D341Med (cell line): Measurements from ENCODE around the gene XAB2.

Experiments
- DNase-seq: peaks from one replicate; pipeline ENCODE4 v3.0.0; 2012; ENCODE audit warnings: low spot score

The XAB2 gene

GRCh38 chr19:7629347-7630054, at the start of gene XAB2, which contains the start of gene PET100:
Gene XAB2, minus strand, starts transcription at chr19:7629545. Its CDS starts 18 bp downstream, at chr19:7629527.
Gene PET100, plus strand, starts transcription at chr19:7629793. Its CDS starts 41 bp downstream, at chr19:7629834.
- peak; percentile 97 for DNase-seq

GRCh38 chr19:7677669-7678311, 48.4 kb upstream of the XAB2 start:
- DNase-seq = no peak

- no peak for DNase-seq
Measured at GRCh38 chr19:7676854-7677253, 47.5 kb upstream of the XAB2 start, which contains the start of gene MCEMP1. Gene MCEMP1, plus strand, starts transcription at chr19:7677090. Its CDS starts 31 bp downstream, at chr19:7677121.

- DNase-seq = no peak
Measured at GRCh38 chr19:7676376-7676775, 47.0 kb upstream of the XAB2 start.

GRCh38 chr19:7674010-7675005, 45.0 kb upstream of the XAB2 start:
- peak; percentile 92 for DNase-seq

GRCh38 chr19:7672522-7672921, 43.2 kb upstream of the XAB2 start:
- DNase-seq = no peak

GRCh38 chr19:7670790-7671189, 41.4 kb upstream of the XAB2 start:
- no peak for DNase-seq

- no peak for DNase-seq
Measured at GRCh38 chr19:7670150-7670783, 40.9 kb upstream of the XAB2 start.

GRCh38 chr19:7669641-7670040, 40.3 kb upstream of the XAB2 start:
- no peak for DNase-seq

- no peak for DNase-seq
Measured at GRCh38 chr19:7668842-7669241, 39.5 kb upstream of the XAB2 start, which contains the start of gene RETN. Gene RETN, plus strand, starts transcription at chr19:7669049. Its CDS starts 278 bp downstream, at chr19:7669327.

GRCh38 chr19:7665076-7665475, 35.7 kb upstream of the XAB2 start:
- DNase-seq = no peak

GRCh38 chr19:7663706-7664105, 34.4 kb upstream of the XAB2 start:
- no peak for DNase-seq

- DNase-seq = no peak
Measured at GRCh38 chr19:7662657-7663056, 33.3 kb upstream of the XAB2 start.

- no peak for DNase-seq
Measured at GRCh38 chr19:7661744-7662538, 32.6 kb upstream of the XAB2 start.

- DNase-seq = no peak
Measured at GRCh38 chr19:7658219-7658686, 28.9 kb upstream of the XAB2 start.

GRCh38 chr19:7657131-7657751, 27.9 kb upstream of the XAB2 start:
- DNase-seq = no peak

GRCh38 chr19:7655581-7655980, 26.2 kb upstream of the XAB2 start:
- no peak for DNase-seq

GRCh38 chr19:7654401-7654800, 25.1 kb upstream of the XAB2 start:
- DNase-seq = no peak

- peak; percentile 86 for DNase-seq
Measured at GRCh38 chr19:7652061-7652641, 22.8 kb upstream of the XAB2 start.

GRCh38 chr19:7650148-7650547, 20.8 kb upstream of the XAB2 start:
- DNase-seq = no peak
